A673 (cell line): ENCODE results near the gene CHDH. TPM values are rescaled to one million over a fixed set of nuclear protein-coding genes. Genes with fewer than 3 reads are reported as not detected.

Experiments used
- BruUV-seq: library from RNA; stranded (reverse); fragments of 400-500 nt; replicated peaks from 2 replicates; lab custom pipeline; 2021; lab: Mats Ljungman, UMichigan
- CTCF ChIA-PET: fragments of 300-600 bp; sonication (Branson Sonifier 250); formaldehyde crosslinking; loops from one replicate; lab custom pipeline; 2022; ENCODE audit warnings: antibody characterized with exemption; lab: Charles Lee
- POLR2A ChIA-PET: fragments of 300-600 bp; sonication (Branson Sonifier 250); formaldehyde crosslinking; loops from one replicate; lab custom pipeline; 2022; ENCODE audit warnings: antibody characterized with exemption; ENCODE audit not compliant: low non-redundant PET; lab: Charles Lee
- DNase-seq: peaks from one replicate; pipeline ENCODE4 v3.0.0-alpha.2; 2015; ENCODE audit warnings: low spot score
- H3K27ac ChIP-seq: fragments of 200-600 bp; sonication (generic); 2 replicates; pipeline ENCODE4 v1.5.1; 2016; ENCODE audit warnings: mixed run types, low read depth, mild to moderate bottlenecking, mixed read lengths, antibody characterized with exemption, low read length; ENCODE audit not compliant: poor library complexity, severe bottlenecking
- H3K27me3 ChIP-seq: fragments of 200-600 bp; sonication (generic); replicated peaks from 2 replicates; pipeline ENCODE4 v1.6.1; 2017; ENCODE audit warnings: mixed run types, low read depth, mild to moderate bottlenecking, mixed read lengths, antibody characterized with exemption, low read length; ENCODE audit not compliant: insufficient read depth, poor library complexity
- H3K36me3 ChIP-seq: fragments of 200-600 bp; sonication (generic); 2 replicates; pipeline ENCODE4 v1.6.1; 2016; ENCODE audit warnings: mixed run types, mild to moderate bottlenecking, mixed read lengths, antibody characterized with exemption, low read length; ENCODE audit not compliant: insufficient read depth, poor library complexity, severe bottlenecking
- H3K4me1 ChIP-seq: fragments of 200-600 bp; sonication (generic); 2 replicates; pipeline ENCODE4 v1.6.1; 2017; ENCODE audit warnings: mixed run types, mild to moderate bottlenecking, mixed read lengths, antibody characterized with exemption, low read length; ENCODE audit not compliant: insufficient read depth, poor library complexity, severe bottlenecking
- H3K4me3 ChIP-seq: fragments of 200-600 bp; sonication (generic); 2 replicates; pipeline ENCODE4 v1.5.1; 2016; ENCODE audit warnings: low read depth, mixed run types, mild to moderate bottlenecking, mixed read lengths, low read length; ENCODE audit not compliant: poor library complexity, severe bottlenecking
- H3K9me3 ChIP-seq: fragments of 200-600 bp; sonication (generic); 2 replicates; pipeline ENCODE4 v1.6.1; 2016; ENCODE audit warnings: mixed run types, low read depth, mild to moderate bottlenecking, mixed read lengths, antibody characterized with exemption, low read length; ENCODE audit not compliant: poor library complexity, severe bottlenecking
- CTCF ChIP-seq: fragments of 300-800, 200-600 bp; sonication (generic); conservative IDR thresholded peaks from 2 replicates; pipeline ENCODE4 v1.5.1; 2017; ENCODE audit warnings: low read depth, mild to moderate bottlenecking, antibody characterized with exemption, low read length, moderate library complexity, mixed read lengths
- EZH2 ChIP-seq: fragments of 200-600 bp; sonication (generic); IDR thresholded peaks from 2 replicates; pipeline ENCODE4 v1.6.1; 2017; ENCODE audit warnings: borderline replicate concordance, low read depth, mild to moderate bottlenecking, mixed read lengths, antibody characterized with exemption, low read length; ENCODE audit not compliant: poor library complexity, severe bottlenecking
- intact Hi-C: fragments of 100-400 bp; cut with micrococcal nuclease; formaldehyde crosslinking; loops from one replicate; pipeline ENCODE4 v1.10.0; 2022; ENCODE audit not compliant: unreplicated experiment
- total RNA-seq: library from RNA; stranded (reverse); gene quantifications from 2 replicates; pipeline ENCODE4 v1.2.3, GENCODE V29; 2021

The CHDH gene
- total RNA-seq, 1 experiment from 2014 or later: not detected

GRCh38 chr3:53837331-53837730, 8.9 kb downstream of the CHDH start:
- POLR2A ChIA-PET: no interaction called here
- CTCF ChIA-PET: no interaction called here
- intact Hi-C loops: no loop called here
- Histone ChIP-seq H3K27ac (no peak overlapping the region), H3K4me3 (no peak overlapping the region), H3K27me3 (no peaks in the 10 kb centered on the region), H3K4me1 (no peaks in the 10 kb centered on the region), H3K36me3 (no peaks in the 10 kb centered on the region), H3K9me3 (no peaks in the 10 kb centered on the region)
- no peak for DNase-seq
- BruUV-seq: no TSS peak
- no peak for TF ChIP-seq CTCF
- no peak for TF ChIP-seq EZH2

DNA sequence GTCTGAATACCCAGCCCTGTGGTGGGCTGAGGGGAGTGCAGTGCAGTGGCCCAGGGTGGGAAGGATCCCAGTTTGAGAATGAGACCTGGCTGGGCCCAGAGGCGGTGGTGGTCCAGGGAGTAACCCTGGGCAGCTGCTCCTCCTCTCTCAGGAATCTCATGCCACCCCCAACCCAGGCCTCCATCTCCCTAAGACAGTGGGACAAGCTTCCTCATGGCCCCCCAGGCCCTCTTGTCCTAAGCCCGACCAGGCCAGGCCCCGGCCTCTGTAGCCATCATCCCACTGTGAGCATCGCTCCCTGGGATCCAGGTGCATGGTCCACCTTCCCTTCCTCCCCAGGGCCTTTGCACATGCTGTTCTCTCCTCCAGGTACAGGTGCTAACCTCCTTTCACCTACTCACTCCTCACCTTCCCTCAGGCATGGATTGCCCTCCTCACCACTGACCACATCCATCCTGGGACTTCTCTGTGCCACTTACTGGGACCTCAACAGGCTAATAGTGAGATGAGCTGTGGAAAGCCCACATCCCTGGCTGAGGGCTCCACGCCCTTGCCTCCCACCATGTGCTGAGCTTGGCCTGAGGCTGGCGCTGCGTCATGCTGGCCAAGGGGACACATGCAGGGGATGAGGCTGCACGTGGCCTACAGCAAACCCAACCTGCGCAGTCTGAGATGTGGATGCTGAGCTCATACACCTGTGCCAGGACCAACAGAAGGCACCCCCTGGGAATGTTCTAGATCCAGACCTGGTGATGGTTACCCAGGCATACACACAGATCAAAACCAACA, 9.9 kb downstream of the CHDH start:
- intact Hi-C loops: no loop called here
- no peaks in the 10 kb centered on the region for H3K4me1 ChIP-seq
- ChIA-PET CTCF (no interaction called here), POLR2A (no interaction called here)
- no peak overlapping the region for H3K27ac ChIP-seq
- H3K9me3 ChIP-seq: no peaks in the 10 kb centered on the region
- no peak overlapping the region for H3K4me3 ChIP-seq
- DNase-seq: no peak
- no peaks in the 10 kb centered on the region for H3K27me3 ChIP-seq
- H3K36me3 ChIP-seq: no peaks in the 10 kb centered on the region
- BruUV-seq: no TSS peak
- no peak for TF ChIP-seq EZH2
- no peak for TF ChIP-seq CTCF

- H3K36me3 ChIP-seq: no peaks in the 10 kb centered on the region
- H3K9me3 ChIP-seq: no peaks in the 10 kb centered on the region
- no TSS peak for BruUV-seq
- no peaks in the 10 kb centered on the region for H3K27me3 ChIP-seq
- intact Hi-C loops: no loop called here
- CTCF ChIA-PET: no interaction called here
- no peak overlapping the region for H3K27ac ChIP-seq
- DNase-seq: no peak
- POLR2A ChIA-PET: no interaction called here
- TF ChIP-seq EZH2: no peak
- TF ChIP-seq CTCF: no peak
- H3K4me3 ChIP-seq: no peak overlapping the region
- no peaks in the 10 kb centered on the region for H3K4me1 ChIP-seq
These were observed 11.0 kb downstream of the CHDH start for GRCh38 chr3:53835257-53835656.
